HUES48 (cell line): Measurements from ENCODE around the gene ABHD17C.
A peak's percentile ranks its signal among the peaks of the same experiment; 100 is the strongest.

Source experiments
- H3K27ac ChIP-seq: one replicate; pipeline ENCODE4 v1.7.0; 2013; ENCODE audit warnings: low read depth, low read length, inconsistent platforms
- H3K27me3 ChIP-seq: 2 replicates; pipeline ENCODE4 v1.6.1; 2013; ENCODE audit warnings: mild to moderate bottlenecking, low read length; ENCODE audit not compliant: control insufficient read depth, insufficient read depth
- H3K36me3 ChIP-seq: 2 replicates; pipeline ENCODE4 v1.6.1; 2013; ENCODE audit warnings: low read length; ENCODE audit not compliant: control insufficient read depth, insufficient read depth
- H3K4me1 ChIP-seq: 2 replicates; pipeline ENCODE4 v1.6.1; 2013; ENCODE audit warnings: mild to moderate bottlenecking, low read length; ENCODE audit not compliant: control insufficient read depth, insufficient read depth
- H3K4me3 ChIP-seq: 2 replicates; pipeline ENCODE4 v1.5.1; 2013; ENCODE audit warnings: mild to moderate bottlenecking, low read depth, low read length
- H3K9ac ChIP-seq: 2 replicates; pipeline ENCODE4 v1.6.1; 2013; ENCODE audit warnings: mild to moderate bottlenecking, low read depth, low read length, moderate library complexity
- H3K9me3 ChIP-seq: 2 replicates; pipeline ENCODE4 v1.6.1; 2013; ENCODE audit warnings: low read length; ENCODE audit not compliant: control insufficient read depth, insufficient read depth

The ABHD17C gene

DNA sequence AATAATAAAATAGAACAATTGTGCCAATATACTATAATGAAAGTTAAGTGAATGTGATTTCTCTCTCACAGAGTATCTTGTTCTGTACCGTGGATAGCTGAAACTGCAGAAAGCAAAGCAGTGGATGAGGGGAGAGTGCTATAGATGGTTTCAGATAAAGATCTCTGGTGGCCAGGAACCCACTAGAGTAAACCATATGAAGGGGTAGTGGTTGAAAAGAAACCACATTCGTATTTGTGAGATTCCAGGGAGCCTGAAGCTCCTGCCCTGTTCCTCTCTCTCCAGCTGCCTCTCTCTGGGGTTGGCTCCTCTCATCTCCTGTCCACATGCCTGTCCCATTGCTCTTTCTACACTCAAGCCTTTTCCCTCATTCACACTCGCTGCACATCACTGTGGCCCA, 8.9 kb downstream of the ABHD17C start:
- H3K4me3 ChIP-seq = no peak overlapping the region
- H3K27ac ChIP-seq = no peak overlapping the region
- no peaks in the 10 kb centered on the region for H3K27me3 ChIP-seq
- no peaks in the 10 kb centered on the region for H3K9me3 ChIP-seq
- H3K36me3 ChIP-seq = no peaks in the 10 kb centered on the region
- peaks cover 20% of the 10 kb centered on the region for H3K4me1 ChIP-seq
- H3K9ac ChIP-seq = no peak overlapping the region

DNA sequence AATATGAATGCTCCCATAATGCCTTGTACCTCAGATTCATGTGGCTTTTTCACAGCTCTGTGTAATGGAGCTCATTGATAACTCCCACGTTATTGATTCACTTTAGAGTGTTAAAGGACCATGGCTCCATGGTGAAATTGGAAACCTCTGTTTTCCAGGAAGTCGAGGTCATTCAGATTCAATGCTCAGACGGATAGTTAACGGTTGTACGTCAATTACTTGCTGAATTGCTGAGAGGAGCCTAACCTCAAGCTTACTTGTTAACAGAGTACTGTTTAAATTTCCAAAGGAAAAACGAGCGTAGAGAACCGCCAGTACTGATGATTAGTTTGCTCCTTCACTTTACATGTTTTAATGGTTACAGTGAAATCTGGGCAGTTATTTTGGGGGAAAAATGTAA, 11.1 kb downstream of the ABHD17C start:
- peak overlapping the region; percentile 32; the same call in 1 of the 2 replicates for H3K4me3 ChIP-seq
- no peaks in the 10 kb centered on the region for H3K9me3 ChIP-seq
- no peaks in the 10 kb centered on the region for H3K36me3 ChIP-seq
- H3K27ac ChIP-seq = no peak overlapping the region
- no peaks in the 10 kb centered on the region for H3K27me3 ChIP-seq
- H3K4me1 ChIP-seq = peaks cover 20% of the 10 kb centered on the region
- no peak overlapping the region for H3K9ac ChIP-seq

DNA sequence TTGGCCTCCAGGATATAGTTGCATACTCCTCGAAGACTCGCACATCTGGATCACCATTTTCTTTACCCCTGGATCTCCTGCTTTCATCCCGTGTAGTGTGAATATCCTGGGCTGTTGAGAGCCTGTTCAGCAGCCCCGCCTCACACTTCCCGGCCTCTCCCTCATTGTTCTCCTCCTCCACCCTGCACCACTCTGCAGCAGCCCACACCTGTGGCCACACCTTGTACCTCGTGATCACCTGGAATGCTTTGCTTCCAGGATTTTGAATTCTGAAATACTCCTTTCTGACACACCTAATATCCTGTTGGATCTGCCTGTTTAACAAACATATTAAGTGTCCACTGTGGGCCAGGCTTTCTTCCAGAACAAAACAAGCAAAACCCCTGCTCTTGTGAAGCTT, 14.4 kb downstream of the ABHD17C start:
- Histone ChIP-seq H3K27ac (no peak overlapping the region), H3K4me1 (peaks cover 20% of the 10 kb centered on the region), H3K4me3 (no peak overlapping the region), H3K27me3 (no peaks in the 10 kb centered on the region), H3K9ac (no peak overlapping the region), H3K9me3 (no peaks in the 10 kb centered on the region), H3K36me3 (no peaks in the 10 kb centered on the region)

DNA sequence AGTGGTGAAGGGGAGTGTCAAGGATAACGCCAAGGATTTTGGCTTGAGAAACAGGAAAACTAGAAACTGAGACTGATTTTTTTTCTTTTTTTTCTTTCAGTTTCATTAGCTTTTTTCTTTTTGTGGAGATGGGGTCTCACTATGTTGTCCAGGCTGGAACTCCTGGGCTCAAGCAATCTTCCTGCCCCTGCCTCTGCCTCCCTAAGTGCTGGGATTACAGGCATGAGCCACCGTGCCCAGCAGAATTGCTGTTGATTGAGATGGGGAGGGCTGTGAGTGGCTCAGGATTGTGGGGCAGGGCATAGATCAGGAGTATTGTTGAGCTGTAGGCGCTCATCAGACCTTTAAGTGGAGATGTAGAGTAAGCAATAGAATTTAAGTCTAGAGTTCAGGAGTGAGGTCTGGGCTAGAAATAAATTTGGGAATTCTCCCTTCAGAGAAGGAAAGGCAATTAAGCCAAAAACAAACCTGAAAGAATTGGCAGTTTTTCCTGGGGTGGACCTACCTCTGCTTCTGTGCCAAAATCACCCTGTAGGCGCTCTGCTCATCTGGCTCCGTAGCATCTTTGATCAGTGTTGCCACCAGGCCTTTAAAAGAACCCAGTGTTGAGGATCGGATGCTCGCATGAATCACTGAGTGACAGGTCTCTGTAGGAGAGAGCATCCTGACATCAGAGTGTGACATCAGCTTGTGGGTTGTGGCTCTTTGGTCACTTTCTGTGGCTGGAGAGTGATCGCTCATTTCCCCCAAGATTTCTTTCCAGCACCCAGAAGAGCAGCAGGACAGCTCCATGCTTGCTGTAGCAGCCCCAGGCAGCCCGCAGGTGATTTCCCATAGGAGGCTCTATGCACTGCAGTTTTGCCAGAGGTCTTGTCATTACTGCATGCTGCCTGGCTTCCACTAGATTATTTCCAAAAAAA, 15.8 kb downstream of the ABHD17C start:
- Histone ChIP-seq H3K9me3 (no peaks in the 10 kb centered on the region), H3K27me3 (no peaks in the 10 kb centered on the region), H3K36me3 (no peaks in the 10 kb centered on the region), H3K9ac (no peak overlapping the region), H3K4me1 (peaks cover 13% of the 10 kb centered on the region), H3K27ac (no peak overlapping the region), H3K4me3 (no peak overlapping the region)

DNA sequence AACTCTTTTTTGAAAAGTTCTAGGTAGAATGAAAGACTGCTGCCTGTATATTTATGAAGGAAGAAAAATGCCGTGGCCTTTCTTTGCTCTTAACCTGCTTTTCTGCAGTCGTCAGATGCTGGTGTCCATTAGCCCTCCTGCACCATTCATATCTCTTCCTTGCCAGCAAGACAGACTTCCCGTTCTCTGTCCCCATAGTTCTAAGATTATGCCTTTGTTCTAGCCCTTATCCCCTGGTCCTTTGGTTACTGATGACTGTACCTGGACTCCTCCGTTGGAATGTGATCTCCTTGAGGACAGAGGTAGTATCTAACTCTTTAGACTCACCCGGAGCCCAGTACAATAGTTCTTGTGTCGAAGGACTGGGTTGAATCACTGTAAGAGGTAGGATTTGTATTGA, 16.8 kb downstream of the ABHD17C start:
- no peak overlapping the region for H3K27ac ChIP-seq
- H3K4me3 ChIP-seq = no peak overlapping the region
- 0 out of 2 replicates have a peak, but pooled peaks cover 3% of the 10 kb centered on the region for H3K4me1 ChIP-seq
- no peaks in the 10 kb centered on the region for H3K9me3 ChIP-seq
- H3K36me3 ChIP-seq = no peaks in the 10 kb centered on the region
- no peak overlapping the region for H3K9ac ChIP-seq
- no peaks in the 10 kb centered on the region for H3K27me3 ChIP-seq

DNA sequence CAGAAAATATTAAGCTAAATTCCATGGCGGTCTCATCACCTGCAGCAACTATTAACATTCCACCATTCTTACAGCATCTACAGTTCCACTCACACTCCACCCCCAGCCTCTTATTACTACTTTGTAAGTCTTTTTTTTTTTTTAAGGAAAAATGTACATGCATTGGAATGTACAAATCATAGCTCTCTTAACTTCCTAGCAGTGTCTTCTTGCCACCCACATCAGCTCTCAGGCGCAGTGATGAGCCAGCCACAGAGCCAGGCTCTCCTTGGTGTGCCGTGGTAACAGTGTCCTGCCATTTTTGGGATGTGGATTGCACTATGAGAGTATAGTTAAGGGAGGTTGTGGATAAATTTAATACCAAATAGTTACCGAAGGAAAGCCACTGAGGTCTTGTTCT, 17.8 kb downstream of the ABHD17C start:
- H3K27me3 ChIP-seq = no peaks in the 10 kb centered on the region

DNA sequence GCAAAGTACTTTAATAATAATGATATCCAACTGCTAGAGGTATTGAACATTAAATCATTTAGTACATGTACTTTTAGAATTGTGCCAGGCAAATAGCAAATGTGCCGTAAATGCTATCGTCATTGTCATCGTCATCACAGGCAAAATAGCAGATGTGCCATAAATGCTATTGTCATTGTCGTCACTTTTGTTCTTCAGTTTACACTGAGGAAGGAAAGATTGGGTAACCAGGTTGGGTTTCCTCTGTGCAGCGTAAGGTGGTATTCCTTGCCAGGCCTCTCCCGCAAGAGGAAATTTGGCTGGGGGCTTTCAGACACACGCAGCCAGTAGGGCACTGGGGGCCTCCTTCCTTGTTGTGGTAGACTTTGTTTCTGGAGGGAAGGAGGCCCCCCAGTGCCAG, 26.4 kb downstream of the ABHD17C start:
- H3K27me3 ChIP-seq = no peaks in the 10 kb centered on the region
- H3K9me3 ChIP-seq = peaks cover 6% of the 10 kb centered on the region; the same call in 1 of the 2 replicates
- peaks cover 5% of the 10 kb centered on the region; the same call in 1 of the 2 replicates for H3K36me3 ChIP-seq
- H3K4me1 ChIP-seq = no peaks in the 10 kb centered on the region
- H3K27ac ChIP-seq = no peak overlapping the region
- H3K9ac ChIP-seq = no peak overlapping the region
- H3K4me3 ChIP-seq = no peak overlapping the region

More for the DNA sequence above, 17.8 kb downstream of the ABHD17C start:
- no peaks in the 10 kb centered on the region for H3K4me1 ChIP-seq
- no peaks in the 10 kb centered on the region for H3K36me3 ChIP-seq
- H3K9me3 ChIP-seq = no peaks in the 10 kb centered on the region
- no peak overlapping the region for H3K27ac ChIP-seq
- no peak overlapping the region for H3K9ac ChIP-seq
- H3K4me3 ChIP-seq = no peak overlapping the region

DNA sequence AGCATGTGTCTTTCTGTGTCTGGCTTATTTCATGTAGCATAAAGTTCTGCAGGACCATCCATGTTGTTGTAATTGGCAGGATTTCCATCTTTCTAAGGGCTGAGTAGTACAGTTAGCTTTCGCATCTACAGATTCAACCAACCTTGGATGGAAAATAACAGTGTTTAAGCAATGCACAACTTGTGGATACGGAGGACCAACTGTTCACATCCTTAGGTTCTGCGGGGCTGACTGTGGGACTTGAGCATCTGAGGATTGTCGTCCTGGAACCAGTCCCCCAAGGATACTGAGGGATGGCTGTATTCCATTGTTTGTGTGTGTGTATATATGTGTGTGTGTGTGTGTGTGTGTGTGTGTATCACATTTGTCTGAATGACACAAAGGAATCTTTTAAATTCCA, 27.7 kb downstream of the ABHD17C start:
- Histone ChIP-seq H3K4me3 (no peak overlapping the region), H3K4me1 (no peaks in the 10 kb centered on the region), H3K9ac (no peak overlapping the region), H3K27ac (no peak overlapping the region), H3K36me3 (peaks cover 5% of the 10 kb centered on the region; the same call in 1 of the 2 replicates), H3K27me3 (no peaks in the 10 kb centered on the region), H3K9me3 (peaks cover 6% of the 10 kb centered on the region; the same call in 1 of the 2 replicates)

DNA sequence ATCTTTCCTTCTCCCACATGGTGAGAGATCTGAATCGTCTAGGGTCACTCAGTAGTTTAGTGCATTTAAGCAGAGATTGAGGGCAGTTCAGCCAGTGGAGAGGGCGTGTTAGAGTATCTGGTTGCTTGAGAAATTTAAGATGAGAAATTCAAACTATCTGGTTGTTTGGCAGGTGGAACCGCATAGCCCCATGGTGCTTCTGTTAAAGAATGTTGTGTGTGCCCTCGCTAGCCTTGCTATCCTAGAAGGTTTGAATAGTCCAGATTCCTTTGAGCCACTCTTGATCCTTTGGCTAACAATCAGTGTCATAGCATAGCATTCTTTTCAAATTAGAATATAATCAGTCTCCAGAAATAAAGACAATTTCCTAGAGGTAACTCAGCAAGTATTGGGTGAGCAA, 32.1 kb downstream of the ABHD17C start:
- Histone ChIP-seq H3K4me3 (no peak overlapping the region), H3K27ac (no peak overlapping the region), H3K9me3 (peaks cover 6% of the 10 kb centered on the region; the same call in 1 of the 2 replicates), H3K27me3 (no peaks in the 10 kb centered on the region), H3K36me3 (peaks cover 5% of the 10 kb centered on the region; the same call in 1 of the 2 replicates), H3K9ac (no peak overlapping the region), H3K4me1 (peaks cover 6% of the 10 kb centered on the region; the same call in 1 of the 2 replicates)

DNA sequence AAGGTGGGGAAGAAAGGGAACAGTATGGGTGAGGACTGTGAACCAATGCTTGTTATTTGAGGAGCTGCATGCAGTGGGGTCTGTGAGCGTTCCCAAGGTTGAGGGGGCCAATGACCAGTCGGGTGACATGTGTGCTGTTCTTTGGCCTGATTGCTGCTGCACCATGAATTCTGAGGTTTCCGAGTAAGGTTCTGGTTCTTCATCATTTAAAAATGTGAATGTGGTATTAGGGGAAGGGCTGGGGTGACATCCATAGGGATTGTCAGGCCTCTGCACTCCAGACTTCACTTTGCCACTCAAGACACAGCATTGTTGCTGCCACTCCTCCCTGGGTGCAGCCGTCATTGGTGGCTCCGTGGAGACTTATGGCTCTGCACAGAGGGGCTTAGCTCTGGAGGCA, 32.5 kb downstream of the ABHD17C start:
- Histone ChIP-seq H3K9me3 (peaks cover 6% of the 10 kb centered on the region; the same call in 1 of the 2 replicates), H3K36me3 (peaks cover 5% of the 10 kb centered on the region; the same call in 1 of the 2 replicates), H3K9ac (no peak overlapping the region), H3K4me3 (no peak overlapping the region), H3K27me3 (no peaks in the 10 kb centered on the region), H3K4me1 (peaks cover 6% of the 10 kb centered on the region; the same call in 1 of the 2 replicates), H3K27ac (no peak overlapping the region)

DNA sequence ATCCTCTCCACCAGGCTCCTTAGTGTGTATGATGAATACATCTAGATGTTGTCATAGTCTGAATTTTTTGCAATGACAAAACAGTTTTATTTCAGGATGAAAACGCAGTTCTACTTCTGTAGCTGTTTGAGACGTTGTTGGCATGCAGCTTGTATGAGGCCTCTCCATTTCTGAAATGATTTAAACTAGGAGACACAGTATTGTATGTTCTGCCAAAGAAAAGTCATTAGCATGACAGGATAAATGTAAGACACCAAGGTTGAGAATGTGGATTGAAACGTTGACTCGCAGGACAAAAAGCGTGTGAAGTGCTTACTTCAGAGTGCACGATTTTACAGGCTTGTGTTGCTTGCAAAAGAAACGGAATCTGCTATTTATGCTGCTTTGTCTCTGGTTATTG, 35.3 kb downstream of the ABHD17C start:
- no peaks in the 10 kb centered on the region for H3K27me3 ChIP-seq
- no peak overlapping the region for H3K9ac ChIP-seq
- H3K4me3 ChIP-seq = no peak overlapping the region
- H3K4me1 ChIP-seq = peaks cover 11% of the 10 kb centered on the region; the same call in 1 of the 2 replicates
- H3K36me3 ChIP-seq = no peaks in the 10 kb centered on the region
- H3K9me3 ChIP-seq = no peaks in the 10 kb centered on the region
- no peak overlapping the region for H3K27ac ChIP-seq
